Measurements from ENCODE around the gene MKI67. TPM values are rescaled to one million over a fixed set of nuclear protein-coding genes. Genes with fewer than 3 reads are reported as not detected.
A peak's percentile ranks its signal among the peaks of the same experiment; 100 is the strongest.

Gene MKI67
- total and polyA plus RNA-seq, 2 donors (not counting 1 experiment from before 2014, with no cell fraction given) = 0.36 to 0.47 TPM

GRCh38 chr10:128062331-128062880 lies 63.8 kb downstream of the MKI67 start:
- peaks cover 47 to 65% of the 10 kb centered on the region in 2 donors for H3K4me1 ChIP-seq (ENCODE audit: control insufficient read depth in 2 of 2, insufficient read depth in 2 of 2, low read length in 2 of 2)
- intact Hi-C loops (cut with micrococcal nuclease) = loop anchor here (5.0 kb wide), 1 partner anchor 150 kb away; no protein-coding TSS in a partner anchor
- H3K79me2 ChIP-seq (ENCODE audit: control insufficient read depth, insufficient read depth, low read length) = no peaks in the 10 kb centered on the region
- H3K9me3 ChIP-seq (ENCODE audit: control extremely low read depth in 1 of 3, control insufficient read depth in 2 of 3, insufficient read depth in 1 of 3, low read length in 2 of 3) = no peaks in the 10 kb centered on the region
- peak overlapping the region; percentile 18 to 51 (median 38) for H3K4me3 ChIP-seq (ENCODE audit: control extremely low read depth in 1 of 5, extremely low read depth in 1 of 5, insufficient read depth in 1 of 5, low read depth in 2 of 5, low read length in 4 of 5)
- peaks cover 75% of the 10 kb centered on the region for H3K4me1 Mint-ChIP-seq
- TF ChIP-seq EZH2 (IDR thresholded peaks at IDR 0.05; ENCODE audit: borderline replicate concordance, insufficient read depth, low read depth, low read length, poor library complexity, severe bottlenecking) (no peak), CTCF (IDR thresholded peaks at IDR 0.05) (no peak)
- H3K4me2 ChIP-seq (replicated peaks; ENCODE audit: low read depth, low read length, poor library complexity, severe bottlenecking) = peak overlapping the region; percentile 74
- no peaks in the 10 kb centered on the region for H3K27me3 Mint-ChIP-seq
- H3K27ac ChIP-seq (ENCODE audit: low read length in 2 of 2) = peak overlapping the region; percentile 86 to 89
- H3K9me3 Mint-ChIP-seq (ENCODE audit: insufficient read depth) = no peaks in the 10 kb centered on the region
- no peak for ATAC-seq (ENCODE audit: low read depth)
- DNase-seq = peak; percentile 55
- POLR2A ChIA-PET = interaction anchor here (1.4 to 2.9 kb wide), 2 partner anchors 14 to 27 kb away, joined by 3 to 29 read pairs; no protein-coding TSS in a partner anchor
- H3K27ac Mint-ChIP-seq = peak overlapping the region; percentile 85
- H3K4me3 Mint-ChIP-seq = peak overlapping the region; percentile 75
- no peak overlapping the region for H2AFZ ChIP-seq (ENCODE audit: insufficient read depth, low read depth, low read length, poor library complexity, severe bottlenecking)
- peaks cover 10 to 33% of the 10 kb centered on the region in 2 experiments for H3K36me3 ChIP-seq (replicated peaks in 1 of 2; ENCODE audit: control extremely low read depth in 1 of 2, control insufficient read depth in 1 of 2, extremely low read depth in 1 of 2, insufficient read depth in 2 of 2, low read length in 1 of 2)
- CTCF ChIA-PET = interaction anchor here (1.0 to 20.7 kb wide), 9 partner anchors 10 to 306 kb away, joined by 3 to 524 read pairs (median 6); partner anchors contain the start of gene PTPRE
- H3K9ac ChIP-seq (ENCODE audit: low read length) = peak overlapping the region; percentile 59
- H4K20me1 ChIP-seq (ENCODE audit: control insufficient read depth, insufficient read depth, low read length, poor library complexity, severe bottlenecking) = no peaks in the 10 kb centered on the region
- WGBS (ENCODE audit: insufficient coverage) = 43% methylated on average over 3 of the region's 11 CpGs
- no peaks in the 10 kb centered on the region for H3K27me3 ChIP-seq (replicated peaks in 1 of 4; ENCODE audit: control extremely low read depth in 1 of 4, control insufficient read depth in 3 of 4, insufficient read depth in 4 of 4, low read length in 3 of 4)

All from B cell (primary cell).